Neural cell (in vitro differentiated cells): ENCODE results near the gene SLC25A19. TPM values are rescaled to one million over a fixed set of nuclear protein-coding genes. Genes with fewer than 3 reads are reported as not detected.

Experiments
- H2AFZ ChIP-seq: fragments of 200-600, 300-800 bp; sonication (generic), shearing (Covaris generic); 2 replicates; pipeline ENCODE4 v1.6.0; 2014; ENCODE audit warnings: low read depth, mild to moderate bottlenecking, antibody characterized with exemption, low read length, moderate library complexity
- H3F3A ChIP-seq: fragments of 200-600 bp; shearing (Covaris generic); 2 replicates; pipeline ENCODE4 v1.6.1; 2016; ENCODE audit warnings: mild to moderate bottlenecking, moderate library complexity, mixed read lengths, antibody characterized with exemption, low read length; ENCODE audit not compliant: insufficient read depth, poor library complexity, severe bottlenecking
- H3K27ac ChIP-seq: fragments of 200-600, 300-800 bp; sonication (generic), shearing (Covaris generic); 2 replicates; pipeline ENCODE4 v1.5.1; 2014; ENCODE audit warnings: mild to moderate bottlenecking, low read length, moderate library complexity
- H3K27me3 ChIP-seq: fragments of 300-800, 200-600 bp; sonication (generic), shearing (Covaris generic); 2 replicates; pipeline ENCODE4 v1.6.0; 2014; ENCODE audit warnings: mild to moderate bottlenecking, low read depth, low read length, moderate library complexity; ENCODE audit not compliant: insufficient read depth
- H3K36me3 ChIP-seq: fragments of 300-800, 200-600 bp; sonication (generic), shearing (Covaris generic); 2 replicates; pipeline ENCODE4 v1.5.1; 2014; ENCODE audit warnings: mild to moderate bottlenecking, antibody characterized with exemption, low read length, moderate library complexity; ENCODE audit not compliant: insufficient read depth
- H3K4me2 ChIP-seq: fragments of 300-800, 200-600 bp; sonication (generic), shearing (Covaris generic); 2 replicates; pipeline ENCODE4 v1.6.0; 2014; ENCODE audit warnings: mild to moderate bottlenecking, low read length
- H3K4me3 ChIP-seq: fragments of 300-800, 200-600 bp; sonication (generic), shearing (Covaris generic); 2 replicates; pipeline ENCODE4 v1.5.1; 2014; ENCODE audit warnings: mild to moderate bottlenecking, low read length, moderate library complexity
- H3K79me2 ChIP-seq: fragments of 200-600 bp; shearing (Covaris generic); replicated peaks from 2 replicates; pipeline ENCODE4 v1.6.0; 2014; ENCODE audit warnings: mild to moderate bottlenecking, low read length, moderate library complexity; ENCODE audit not compliant: insufficient read depth
- H3K9ac ChIP-seq: fragments of 300-800, 200-600 bp; sonication (generic), shearing (Covaris generic); 2 replicates; pipeline ENCODE4 v1.6.1; 2016; ENCODE audit warnings: mild to moderate bottlenecking, low read length, mixed read lengths
- H3K9me2 ChIP-seq: fragments of 200-600 bp; shearing (Covaris generic); 2 replicates; pipeline ENCODE4 v1.6.1; 2016; ENCODE audit warnings: mild to moderate bottlenecking, low read length, mixed read lengths; ENCODE audit not compliant: insufficient read depth
- H3K9me3 ChIP-seq: fragments of 200-600, 300-800 bp; sonication (generic), shearing (Covaris generic); 2 replicates; pipeline ENCODE4 v1.6.1; 2016; ENCODE audit warnings: mild to moderate bottlenecking, mixed run types, low read length, moderate library complexity, mixed read lengths
- H4K20me1 ChIP-seq: fragments of 200-600 bp; shearing (Covaris generic); 2 replicates; pipeline ENCODE4 v1.6.1; 2016; ENCODE audit warnings: mild to moderate bottlenecking, mixed run types; ENCODE audit not compliant: insufficient read depth
- EP300 ChIP-seq: fragments of 450-650 bp; conservative IDR thresholded peaks from 2 replicates; pipeline ENCODE4 v1.6.1; 2014; ENCODE audit warnings: antibody characterized with exemption, mild to moderate bottlenecking, moderate library complexity; ENCODE audit not compliant: poor library complexity, severe bottlenecking
- EZH2 ChIP-seq: fragments of 200-600, 300-800 bp; shearing (Covaris generic), sonication (generic); IDR thresholded peaks from 2 replicates; pipeline ENCODE4 v1.6.1; 2014; ENCODE audit warnings: antibody characterized with exemption, low read length, borderline replicate concordance, mild to moderate bottlenecking; ENCODE audit not compliant: insufficient read depth, poor library complexity, severe bottlenecking
- MXI1 ChIP-seq: fragments of 450-650 bp; conservative IDR thresholded peaks from 2 replicates; pipeline ENCODE4 v1.6.1; 2014; ENCODE audit warnings: antibody characterized with exemption, mild to moderate bottlenecking; ENCODE audit not compliant: poor library complexity, severe bottlenecking
- POLR2AphosphoS5 ChIP-seq: IDR thresholded peaks from 2 replicates; pipeline ENCODE4 v1.6.1; 2012
- RAD21 ChIP-seq: fragments of 450-650 bp; conservative IDR thresholded peaks from 2 replicates; pipeline ENCODE4 v1.6.1; 2014; ENCODE audit warnings: antibody characterized with exemption, mild to moderate bottlenecking, moderate library complexity
- SMC3 ChIP-seq: fragments of 450-650 bp; conservative IDR thresholded peaks from 2 replicates; pipeline ENCODE4 v1.6.1; 2014; ENCODE audit warnings: antibody characterized with exemption, mild to moderate bottlenecking, moderate library complexity; ENCODE audit not compliant: poor library complexity
- TAF1 ChIP-seq: IDR thresholded peaks from 2 replicates; pipeline ENCODE4 v1.6.1; 2012; ENCODE audit warnings: low read depth
- polyA plus RNA-seq: library from polyadenylated mRNA; depleted of rRNA; stranded (reverse); fragments of >200 nt; gene quantifications from 2 replicates; pipeline ENCODE4 v1.2.3, GENCODE V29; 2014
- TF ChIP-seq, protein P1 (sequence below): fragments of 450-650 bp; IDR thresholded peaks from 2 replicates; pipeline ENCODE4 v1.5.1; 2014; ENCODE audit warnings: antibody characterized with exemption, mild to moderate bottlenecking, moderate library complexity; ENCODE audit not compliant: poor library complexity, severe bottlenecking
- TF ChIP-seq, protein P2 (sequence below): IDR thresholded peaks from 2 replicates; pipeline ENCODE4 v1.6.1; 2012; ENCODE audit warnings: borderline replicate concordance

Gene SLC25A19
- polyA plus RNA-seq, 1 donor from 2014 or later, result 13.8 TPM

DNA sequence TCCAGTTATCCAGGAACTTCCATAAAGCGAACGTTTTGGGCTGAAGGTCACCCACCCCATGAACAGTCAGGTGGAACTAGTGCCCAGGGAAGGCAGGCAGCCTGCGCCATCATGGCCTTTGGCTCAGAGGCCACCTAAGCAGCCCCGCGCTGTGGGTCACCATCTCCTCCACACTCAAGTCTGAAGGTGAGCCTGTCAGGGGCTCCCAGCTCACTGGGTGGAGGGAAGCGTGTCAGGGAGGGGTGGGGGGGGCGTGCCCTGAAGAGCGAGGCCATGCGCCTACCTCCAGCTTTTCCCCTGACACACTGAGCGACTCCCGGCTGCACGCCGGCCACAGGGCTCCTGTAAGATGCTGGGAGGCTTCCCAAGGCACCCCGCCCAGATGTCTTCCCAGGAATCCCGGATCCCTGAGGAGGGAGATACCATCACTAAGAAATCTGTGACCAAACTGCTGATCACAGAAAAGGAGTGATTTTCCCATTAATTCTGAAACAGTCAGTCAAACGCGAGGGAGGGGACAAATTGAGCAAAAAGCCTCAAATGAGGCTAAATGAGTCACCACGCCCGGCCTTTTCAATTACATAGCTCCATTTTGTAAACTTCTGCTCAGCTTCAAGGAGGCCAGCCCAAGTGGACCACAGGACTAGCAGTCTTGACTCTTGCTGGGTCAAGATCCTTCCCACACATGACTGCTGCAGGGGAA is 26.5 kb upstream of the SLC25A19 start:
- no peak overlapping the region for H3K9ac ChIP-seq
- no peaks in the 10 kb centered on the region for H3K9me3 ChIP-seq
- no peak overlapping the region for H3K27ac ChIP-seq
- H3K36me3 ChIP-seq, result no peaks in the 10 kb centered on the region
- no peaks in the 10 kb centered on the region for H4K20me1 ChIP-seq
- no peak overlapping the region for H3K4me3 ChIP-seq
- no peaks in the 10 kb centered on the region for H3K79me2 ChIP-seq
- H3F3A ChIP-seq, result no peaks in the 10 kb centered on the region
- no peaks in the 10 kb centered on the region for H3K9me2 ChIP-seq
- TF ChIP-seq POLR2AphosphoS5 (no peak), SMC3 (no peak), TAF1 (no peak), EP300 (no peak), MXI1 (no peak), RAD21 (no peak), EZH2 (no peak)
- TF ChIP-seq, protein P1, sequence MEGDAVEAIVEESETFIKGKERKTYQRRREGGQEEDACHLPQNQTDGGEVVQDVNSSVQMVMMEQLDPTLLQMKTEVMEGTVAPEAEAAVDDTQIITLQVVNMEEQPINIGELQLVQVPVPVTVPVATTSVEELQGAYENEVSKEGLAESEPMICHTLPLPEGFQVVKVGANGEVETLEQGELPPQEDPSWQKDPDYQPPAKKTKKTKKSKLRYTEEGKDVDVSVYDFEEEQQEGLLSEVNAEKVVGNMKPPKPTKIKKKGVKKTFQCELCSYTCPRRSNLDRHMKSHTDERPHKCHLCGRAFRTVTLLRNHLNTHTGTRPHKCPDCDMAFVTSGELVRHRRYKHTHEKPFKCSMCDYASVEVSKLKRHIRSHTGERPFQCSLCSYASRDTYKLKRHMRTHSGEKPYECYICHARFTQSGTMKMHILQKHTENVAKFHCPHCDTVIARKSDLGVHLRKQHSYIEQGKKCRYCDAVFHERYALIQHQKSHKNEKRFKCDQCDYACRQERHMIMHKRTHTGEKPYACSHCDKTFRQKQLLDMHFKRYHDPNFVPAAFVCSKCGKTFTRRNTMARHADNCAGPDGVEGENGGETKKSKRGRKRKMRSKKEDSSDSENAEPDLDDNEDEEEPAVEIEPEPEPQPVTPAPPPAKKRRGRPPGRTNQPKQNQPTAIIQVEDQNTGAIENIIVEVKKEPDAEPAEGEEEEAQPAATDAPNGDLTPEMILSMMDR, result no peak
- TF ChIP-seq, protein P2, sequence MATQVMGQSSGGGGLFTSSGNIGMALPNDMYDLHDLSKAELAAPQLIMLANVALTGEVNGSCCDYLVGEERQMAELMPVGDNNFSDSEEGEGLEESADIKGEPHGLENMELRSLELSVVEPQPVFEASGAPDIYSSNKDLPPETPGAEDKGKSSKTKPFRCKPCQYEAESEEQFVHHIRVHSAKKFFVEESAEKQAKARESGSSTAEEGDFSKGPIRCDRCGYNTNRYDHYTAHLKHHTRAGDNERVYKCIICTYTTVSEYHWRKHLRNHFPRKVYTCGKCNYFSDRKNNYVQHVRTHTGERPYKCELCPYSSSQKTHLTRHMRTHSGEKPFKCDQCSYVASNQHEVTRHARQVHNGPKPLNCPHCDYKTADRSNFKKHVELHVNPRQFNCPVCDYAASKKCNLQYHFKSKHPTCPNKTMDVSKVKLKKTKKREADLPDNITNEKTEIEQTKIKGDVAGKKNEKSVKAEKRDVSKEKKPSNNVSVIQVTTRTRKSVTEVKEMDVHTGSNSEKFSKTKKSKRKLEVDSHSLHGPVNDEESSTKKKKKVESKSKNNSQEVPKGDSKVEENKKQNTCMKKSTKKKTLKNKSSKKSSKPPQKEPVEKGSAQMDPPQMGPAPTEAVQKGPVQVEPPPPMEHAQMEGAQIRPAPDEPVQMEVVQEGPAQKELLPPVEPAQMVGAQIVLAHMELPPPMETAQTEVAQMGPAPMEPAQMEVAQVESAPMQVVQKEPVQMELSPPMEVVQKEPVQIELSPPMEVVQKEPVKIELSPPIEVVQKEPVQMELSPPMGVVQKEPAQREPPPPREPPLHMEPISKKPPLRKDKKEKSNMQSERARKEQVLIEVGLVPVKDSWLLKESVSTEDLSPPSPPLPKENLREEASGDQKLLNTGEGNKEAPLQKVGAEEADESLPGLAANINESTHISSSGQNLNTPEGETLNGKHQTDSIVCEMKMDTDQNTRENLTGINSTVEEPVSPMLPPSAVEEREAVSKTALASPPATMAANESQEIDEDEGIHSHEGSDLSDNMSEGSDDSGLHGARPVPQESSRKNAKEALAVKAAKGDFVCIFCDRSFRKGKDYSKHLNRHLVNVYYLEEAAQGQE, result no peak
- H3K4me2 ChIP-seq, result no peak overlapping the region
- H2AFZ ChIP-seq, result no peak overlapping the region
- no peaks in the 10 kb centered on the region for H3K27me3 ChIP-seq

DNA sequence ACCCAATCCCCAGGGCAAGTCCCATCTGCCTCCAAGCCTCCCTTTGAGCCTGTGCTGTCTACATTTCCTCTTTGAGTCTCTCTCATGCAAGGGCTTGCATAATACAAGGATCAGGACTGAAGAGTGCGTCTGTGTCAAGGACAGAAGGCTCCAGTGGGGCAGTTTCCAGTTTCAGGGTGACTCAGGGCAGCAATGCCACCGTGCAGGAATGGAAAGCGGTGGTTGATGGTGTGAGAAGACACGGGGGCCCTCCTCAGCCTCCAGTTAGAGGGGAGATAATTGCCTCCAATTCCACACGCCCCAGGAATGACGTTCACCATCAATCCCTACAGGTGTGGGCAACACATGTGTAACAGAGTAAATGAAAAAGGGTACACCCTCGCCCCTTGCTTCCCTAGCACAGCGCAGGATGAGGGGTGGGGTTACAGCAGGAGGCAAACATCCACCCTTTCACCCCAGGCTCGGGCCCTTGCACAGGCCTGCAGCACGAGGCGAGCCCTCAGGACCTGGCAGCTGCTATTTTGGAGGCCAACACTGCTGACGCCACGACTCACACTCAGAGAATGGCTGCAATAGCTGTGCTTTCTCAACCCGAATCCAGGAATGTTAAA is 24.8 kb upstream of the SLC25A19 start:
- Histone ChIP-seq H3K9me2 (no peaks in the 10 kb centered on the region), H3K4me3 (no peak overlapping the region), H3F3A (no peaks in the 10 kb centered on the region), H2AFZ (no peak overlapping the region), H3K9ac (no peak overlapping the region), H4K20me1 (no peaks in the 10 kb centered on the region), H3K4me2 (no peak overlapping the region), H3K79me2 (no peaks in the 10 kb centered on the region), H3K27ac (no peak overlapping the region), H3K36me3 (no peaks in the 10 kb centered on the region), H3K9me3 (no peaks in the 10 kb centered on the region), H3K27me3 (no peaks in the 10 kb centered on the region)
- TF ChIP-seq, protein P2, result no peak
- TF ChIP-seq, protein P1, result no peak
- TF ChIP-seq SMC3, result no peak
- no peak for TF ChIP-seq RAD21
